ENCODE data around the gene KCNN3.

The KCNN3 gene

DNA sequence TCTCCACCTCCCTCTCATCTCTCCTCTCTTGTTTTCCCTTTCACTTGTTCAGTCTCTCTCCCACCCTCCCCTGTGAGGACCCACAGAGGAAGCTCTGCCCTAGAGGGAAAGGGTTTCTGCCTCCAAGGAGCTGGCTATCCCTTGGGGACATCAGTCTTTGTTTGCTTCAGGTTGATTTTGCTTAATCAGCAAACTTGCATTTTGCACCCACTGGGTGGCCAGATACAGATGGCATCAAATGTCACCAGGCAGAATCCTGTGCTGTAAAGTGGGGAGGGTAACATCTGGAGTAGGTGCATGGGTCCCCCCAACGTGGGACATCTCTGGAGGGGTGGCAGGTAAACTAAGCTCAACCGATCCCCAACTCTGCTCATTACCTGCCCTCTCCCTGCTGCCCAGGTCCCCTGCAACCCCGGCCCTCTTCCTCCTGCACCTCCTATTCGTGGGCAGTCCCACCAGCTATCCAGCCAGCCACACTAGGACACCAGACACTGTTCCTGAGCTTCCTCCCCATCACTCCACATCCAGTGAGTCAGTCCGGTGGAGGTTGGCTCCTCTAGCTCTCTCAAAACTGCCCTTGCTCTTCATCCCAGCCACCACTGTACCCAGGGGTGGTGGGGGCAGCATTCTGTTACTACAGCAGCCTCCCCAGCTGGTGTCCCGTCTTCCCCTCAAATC, 123.3 kb downstream of the KCNN3 start:
- TF ChIP-seq, protein P1, sequence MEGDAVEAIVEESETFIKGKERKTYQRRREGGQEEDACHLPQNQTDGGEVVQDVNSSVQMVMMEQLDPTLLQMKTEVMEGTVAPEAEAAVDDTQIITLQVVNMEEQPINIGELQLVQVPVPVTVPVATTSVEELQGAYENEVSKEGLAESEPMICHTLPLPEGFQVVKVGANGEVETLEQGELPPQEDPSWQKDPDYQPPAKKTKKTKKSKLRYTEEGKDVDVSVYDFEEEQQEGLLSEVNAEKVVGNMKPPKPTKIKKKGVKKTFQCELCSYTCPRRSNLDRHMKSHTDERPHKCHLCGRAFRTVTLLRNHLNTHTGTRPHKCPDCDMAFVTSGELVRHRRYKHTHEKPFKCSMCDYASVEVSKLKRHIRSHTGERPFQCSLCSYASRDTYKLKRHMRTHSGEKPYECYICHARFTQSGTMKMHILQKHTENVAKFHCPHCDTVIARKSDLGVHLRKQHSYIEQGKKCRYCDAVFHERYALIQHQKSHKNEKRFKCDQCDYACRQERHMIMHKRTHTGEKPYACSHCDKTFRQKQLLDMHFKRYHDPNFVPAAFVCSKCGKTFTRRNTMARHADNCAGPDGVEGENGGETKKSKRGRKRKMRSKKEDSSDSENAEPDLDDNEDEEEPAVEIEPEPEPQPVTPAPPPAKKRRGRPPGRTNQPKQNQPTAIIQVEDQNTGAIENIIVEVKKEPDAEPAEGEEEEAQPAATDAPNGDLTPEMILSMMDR (IDR thresholded peaks at IDR 0.05; ENCODE audit: borderline replicate concordance, control extremely low read depth, extremely low read depth, insufficient read depth, missing control alignments) = no peak
- in situ Hi-C loops (cut with MboI; ENCODE audit: low sequenced_read_pairs, unreplicated experiment) = no loop called here
- no peak for DNase-seq (ENCODE audit: low spot score)

DNA sequence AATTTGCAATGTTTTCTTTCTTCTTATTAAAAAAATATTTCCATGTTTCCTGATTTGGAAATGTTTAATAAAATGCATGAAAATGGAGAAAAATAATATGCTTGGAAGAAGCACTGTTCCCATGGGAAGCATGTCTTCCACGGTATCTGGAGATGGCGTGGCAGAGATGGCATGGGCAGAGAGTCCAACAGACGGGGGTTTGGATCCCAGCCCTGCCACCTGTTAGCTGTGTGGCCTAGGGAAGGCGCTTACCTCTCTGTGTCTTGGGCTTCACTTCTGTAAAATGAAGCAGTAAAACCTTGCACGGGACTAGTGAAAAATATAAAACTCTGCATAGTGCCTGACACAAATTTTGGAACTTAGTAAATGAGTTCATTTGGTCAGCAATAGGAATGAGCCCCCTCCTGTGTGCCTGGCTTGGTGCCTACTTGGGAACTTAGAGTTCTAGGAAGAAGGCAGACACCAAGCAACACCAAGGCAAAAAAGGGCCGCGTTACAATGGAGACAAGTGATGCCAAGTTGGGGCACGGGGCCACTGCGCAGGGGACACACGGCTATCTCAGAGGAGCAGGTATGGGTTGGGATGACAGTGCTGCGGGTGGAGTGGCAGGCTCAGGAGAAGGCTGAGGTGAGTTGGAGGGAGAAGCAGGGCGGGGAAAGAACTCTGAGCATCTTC, 124.2 kb downstream of the KCNN3 start:
- no peak for DNase-seq (ENCODE audit: low spot score)
- TF ChIP-seq, protein P1 (IDR thresholded peaks at IDR 0.05; ENCODE audit: borderline replicate concordance, control extremely low read depth, extremely low read depth, insufficient read depth, missing control alignments) = no peak
- in situ Hi-C loops (cut with MboI; ENCODE audit: low sequenced_read_pairs, unreplicated experiment) = no loop called here

DNA sequence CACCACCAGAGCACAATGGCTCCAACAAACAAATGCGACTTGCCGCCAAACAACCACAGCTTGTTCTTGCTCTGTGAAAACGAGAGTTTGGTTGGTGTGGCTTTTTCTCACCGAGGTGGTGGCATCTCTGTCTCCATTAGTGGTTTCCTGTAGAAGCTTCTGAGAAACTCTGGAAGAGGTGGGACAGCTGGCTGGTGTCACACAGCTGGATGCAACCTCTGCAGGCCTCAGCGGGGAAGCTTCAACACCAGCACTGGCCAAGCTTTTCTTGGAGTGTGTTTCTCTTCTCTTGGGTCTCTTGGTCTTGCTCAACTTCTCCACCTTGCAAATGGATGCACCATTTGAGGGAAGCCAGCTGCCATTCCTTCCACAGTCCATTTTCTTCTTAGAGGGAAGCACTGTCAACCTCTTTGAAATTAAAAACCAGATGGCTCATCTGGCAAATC, 124.8 kb downstream of the KCNN3 start:
- in situ Hi-C loops (cut with MboI; ENCODE audit: low sequenced_read_pairs, unreplicated experiment) = no loop called here
- TF ChIP-seq, protein P1 (IDR thresholded peaks at IDR 0.05; ENCODE audit: borderline replicate concordance, control extremely low read depth, extremely low read depth, insufficient read depth, missing control alignments) = no peak
- DNase-seq (ENCODE audit: low spot score) = no peak

DNA sequence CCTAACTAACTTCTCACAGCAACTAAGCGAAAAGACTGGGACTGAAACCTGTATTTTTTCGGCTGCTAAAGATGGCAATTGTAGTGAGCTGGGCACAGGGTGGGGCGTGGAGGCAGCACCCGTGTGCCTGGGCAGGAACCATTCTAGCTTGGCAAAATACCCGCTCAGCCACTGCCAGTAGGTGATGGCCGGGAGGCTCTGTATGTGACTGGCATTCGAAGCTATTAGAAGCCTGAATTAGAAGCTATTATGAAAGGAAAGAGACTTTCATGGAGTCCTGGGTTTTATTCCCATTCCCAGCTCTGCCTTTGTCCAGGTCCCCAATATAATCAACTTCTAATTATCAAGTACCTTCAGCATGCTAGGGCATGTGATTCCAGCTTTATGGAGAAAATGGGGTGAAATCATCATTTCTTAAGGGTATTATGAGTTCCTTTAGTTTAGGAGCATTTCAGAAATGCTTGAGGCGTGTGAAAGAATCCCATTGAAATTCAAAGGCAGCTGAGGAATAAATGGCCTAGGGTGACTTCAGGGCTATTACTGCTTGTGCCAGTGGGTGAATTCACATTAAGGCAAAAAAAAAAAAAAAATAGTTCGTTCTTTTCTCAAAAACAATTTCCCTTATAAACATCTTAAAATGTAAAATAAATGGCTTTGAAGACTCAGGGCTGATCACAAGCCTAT, 125.6 kb downstream of the KCNN3 start:
- TF ChIP-seq, protein P1 (IDR thresholded peaks at IDR 0.05; ENCODE audit: borderline replicate concordance, control extremely low read depth, extremely low read depth, insufficient read depth, missing control alignments) = no peak
- in situ Hi-C loops (cut with MboI; ENCODE audit: low sequenced_read_pairs, unreplicated experiment) = no loop called here
- DNase-seq (ENCODE audit: low spot score) = no peak

DNA sequence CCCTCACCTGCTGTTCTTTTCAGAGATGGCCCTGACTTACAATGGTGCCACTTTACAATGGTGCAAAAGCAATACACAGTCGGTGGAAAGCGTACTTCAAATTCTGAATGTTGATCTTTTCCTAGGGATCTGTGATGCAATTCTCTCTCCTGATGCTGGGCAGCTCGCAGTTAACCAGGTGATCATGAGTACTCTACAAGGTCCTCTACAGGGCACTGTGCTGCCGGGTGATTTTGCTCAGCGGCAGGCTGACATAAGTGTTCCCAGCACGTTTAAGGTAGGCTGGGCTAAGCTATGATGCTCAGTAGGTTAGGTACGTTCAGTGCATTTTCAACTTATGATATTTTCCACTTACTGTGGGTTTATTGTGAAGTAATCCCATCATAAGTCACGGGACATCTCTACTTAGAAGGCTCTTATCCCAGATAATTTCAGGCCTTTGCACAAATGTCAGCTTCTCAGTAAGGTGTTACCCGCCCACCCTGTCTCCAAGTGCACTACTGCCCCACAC, 126.5 kb downstream of the KCNN3 start:
- DNase-seq (ENCODE audit: low spot score) = no peak
- TF ChIP-seq, protein P1 (IDR thresholded peaks at IDR 0.05; ENCODE audit: borderline replicate concordance, control extremely low read depth, extremely low read depth, insufficient read depth, missing control alignments) = no peak
- in situ Hi-C loops (cut with MboI; ENCODE audit: low sequenced_read_pairs, unreplicated experiment) = no loop called here

DNA sequence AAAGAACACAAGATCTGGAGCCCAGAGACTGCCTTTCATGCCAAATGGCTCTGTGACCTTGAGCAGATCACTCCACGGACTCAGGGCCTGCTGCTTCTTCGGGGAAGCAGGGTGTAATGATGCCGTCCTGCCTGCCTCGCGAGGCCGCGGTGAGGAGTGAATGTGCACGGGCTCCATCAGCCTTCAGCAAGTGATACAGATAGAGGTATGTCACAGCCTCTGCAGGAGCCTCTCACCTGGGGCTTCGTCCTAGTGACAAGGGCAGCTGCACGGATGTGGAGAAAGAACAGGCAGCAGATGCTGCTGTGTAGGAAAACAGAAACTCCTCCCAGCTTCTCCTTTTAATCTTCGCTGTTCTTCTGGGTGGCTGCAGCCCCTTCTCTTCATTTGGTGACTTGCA, 127.5 kb downstream of the KCNN3 start:
- TF ChIP-seq, protein P1 (IDR thresholded peaks at IDR 0.05; ENCODE audit: borderline replicate concordance, control extremely low read depth, extremely low read depth, insufficient read depth, missing control alignments) = no peak
- in situ Hi-C loops (cut with MboI; ENCODE audit: low sequenced_read_pairs, unreplicated experiment) = no loop called here
- no peak for DNase-seq (ENCODE audit: low spot score)

Measured in GM13976 (cell line).